Fibroblast of skin of scalp (primary cell): ENCODE results near the gene CST7.
"Not testable (repeated sequence)": the region's sequence is repeated elsewhere in the genome, so short reads cannot be mapped to it uniquely, and the experiment has no call there.

ENCODE experiments used
- DNase-seq: peaks from one replicate; pipeline ENCODE4 v3.0.0-alpha.2; 2013

CST7 gene

DNA sequence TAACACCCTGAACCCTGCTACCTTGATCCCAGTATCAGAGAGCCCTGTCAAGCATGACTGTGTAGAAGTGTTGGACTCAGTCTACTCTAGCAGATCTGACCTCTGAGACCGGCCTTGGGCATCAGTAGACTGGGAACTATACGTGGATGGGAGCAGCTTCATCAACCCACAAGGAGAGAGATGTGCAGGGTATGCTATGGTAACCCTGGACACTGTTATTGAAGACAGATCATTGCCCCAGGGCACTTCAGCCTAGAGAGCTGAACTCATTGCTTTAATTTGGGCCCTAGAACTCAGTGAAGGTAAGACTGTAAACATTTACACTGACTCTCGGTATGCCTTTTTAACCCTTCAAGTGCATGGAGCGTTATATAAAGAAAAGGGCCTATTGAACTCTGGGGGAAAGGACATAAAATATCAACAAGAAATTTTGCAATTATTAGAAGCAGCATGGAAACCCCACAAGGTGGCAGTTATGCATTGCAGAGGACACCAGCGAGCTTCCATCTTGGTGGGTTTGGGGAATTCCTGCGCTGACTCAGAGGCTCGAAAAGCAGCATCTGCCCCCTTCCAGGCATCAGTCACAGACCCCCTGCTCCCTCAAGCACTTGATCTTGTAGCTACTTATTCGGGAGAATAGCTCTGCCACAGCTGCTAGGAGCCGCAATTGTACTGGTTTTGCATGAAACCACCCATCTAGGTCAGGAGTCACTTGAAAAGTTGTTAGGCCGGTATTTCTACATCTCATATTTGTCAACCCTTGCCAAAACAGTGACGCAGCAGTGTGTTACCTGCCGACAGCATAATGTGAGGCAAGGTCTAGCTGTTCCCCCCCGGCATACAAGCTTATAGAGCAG lies 19.0 kb upstream of the CST7 start:
- DNase-seq = not testable (repeated sequence)

DNA sequence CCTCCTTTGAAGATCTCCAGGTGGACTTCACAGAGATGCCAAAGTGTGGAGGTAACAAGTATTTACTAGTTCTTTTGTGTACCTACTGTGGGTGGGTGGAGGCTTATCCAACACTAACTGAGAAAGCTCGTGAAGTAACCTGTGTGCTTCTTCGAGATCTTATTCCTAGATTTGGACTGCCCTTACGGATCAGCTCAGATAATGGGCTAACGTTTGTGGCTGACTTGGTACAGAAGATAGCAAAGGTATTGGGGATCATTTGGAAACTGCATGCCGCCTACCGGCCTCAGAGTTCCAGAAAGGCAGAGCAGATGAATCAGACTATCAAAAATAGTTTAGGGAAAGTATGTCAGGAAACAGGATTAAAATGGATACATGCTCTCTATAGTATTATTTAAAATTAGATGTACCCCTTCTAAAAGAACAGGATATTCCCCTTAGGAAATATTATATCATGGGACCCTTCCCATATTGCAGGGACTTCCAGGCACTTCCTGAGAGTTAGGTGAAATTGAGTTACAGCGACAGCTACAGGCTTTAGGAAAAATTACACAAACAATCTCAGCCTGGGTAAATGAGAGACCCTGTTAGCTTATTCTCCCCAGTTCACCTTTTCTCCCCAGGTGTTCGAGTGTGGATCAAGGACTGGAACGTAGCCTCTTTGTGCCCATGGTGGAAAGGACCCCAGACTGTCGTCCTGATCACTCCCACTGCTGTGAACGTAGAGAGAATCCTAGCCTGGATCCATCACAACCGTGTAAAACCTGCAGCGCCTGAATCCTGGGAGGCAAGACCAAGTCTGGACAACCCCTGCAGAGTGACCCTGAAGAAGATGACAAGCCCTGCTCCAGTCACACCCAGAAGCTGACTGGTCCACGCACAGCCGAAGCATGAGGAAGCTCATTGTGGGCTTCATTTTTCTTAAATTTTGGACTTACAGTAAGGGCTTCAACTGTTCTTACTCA lies 18.1 kb upstream of the CST7 start:
- DNase-seq = not testable (repeated sequence)

DNA sequence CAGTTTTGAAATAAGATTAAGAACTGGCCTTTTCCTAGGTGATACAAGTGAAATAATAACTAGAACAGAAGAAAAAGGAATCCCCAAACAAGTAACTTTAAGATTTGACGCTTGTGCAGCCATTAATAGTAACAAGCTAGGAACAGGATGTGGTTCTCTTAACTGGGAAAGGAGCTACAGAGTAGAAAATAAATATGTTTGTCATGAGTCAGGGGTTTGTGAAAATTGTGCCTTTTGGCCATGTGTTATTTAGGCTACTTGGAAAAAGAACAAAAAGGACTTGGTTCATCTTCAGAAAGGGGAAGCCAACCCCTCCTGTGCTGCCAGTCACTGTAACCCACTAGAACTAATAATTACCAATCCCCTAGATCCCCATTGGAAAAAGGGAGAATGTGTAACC lies 17.2 kb upstream of the CST7 start:
- not testable (repeated sequence) for DNase-seq

DNA sequence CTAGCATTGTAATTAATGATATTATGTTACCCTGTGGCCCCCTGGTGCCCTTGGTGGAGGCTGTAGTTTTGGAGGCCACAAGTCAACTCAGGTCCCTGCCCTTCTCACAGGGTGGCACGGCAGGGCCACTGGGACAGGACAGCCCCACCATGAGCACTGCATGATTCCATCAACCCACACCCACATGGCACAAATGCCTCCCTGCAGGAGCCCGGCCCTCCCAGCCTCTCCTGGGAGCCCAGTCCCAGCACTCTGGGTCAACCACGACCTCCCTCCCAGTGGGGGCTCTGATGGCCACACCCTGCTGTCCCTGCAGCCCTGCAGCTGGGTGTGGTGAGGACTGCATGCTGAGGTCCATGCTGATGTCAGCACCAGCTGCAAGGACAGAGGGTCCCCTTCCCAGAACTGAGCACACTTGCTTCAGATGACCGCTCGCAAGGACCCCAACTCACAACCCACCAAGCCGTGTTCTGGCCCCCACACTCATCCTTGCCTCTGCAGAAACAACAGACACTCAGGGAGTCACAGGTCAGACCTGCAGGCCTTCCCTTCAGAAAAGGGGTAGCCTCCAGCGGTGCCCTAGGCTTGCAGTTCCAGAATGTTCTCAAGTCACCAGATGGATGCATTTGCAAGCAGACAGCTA lies 15.7 kb upstream of the CST7 start:
- DNase-seq = no peak

DNA sequence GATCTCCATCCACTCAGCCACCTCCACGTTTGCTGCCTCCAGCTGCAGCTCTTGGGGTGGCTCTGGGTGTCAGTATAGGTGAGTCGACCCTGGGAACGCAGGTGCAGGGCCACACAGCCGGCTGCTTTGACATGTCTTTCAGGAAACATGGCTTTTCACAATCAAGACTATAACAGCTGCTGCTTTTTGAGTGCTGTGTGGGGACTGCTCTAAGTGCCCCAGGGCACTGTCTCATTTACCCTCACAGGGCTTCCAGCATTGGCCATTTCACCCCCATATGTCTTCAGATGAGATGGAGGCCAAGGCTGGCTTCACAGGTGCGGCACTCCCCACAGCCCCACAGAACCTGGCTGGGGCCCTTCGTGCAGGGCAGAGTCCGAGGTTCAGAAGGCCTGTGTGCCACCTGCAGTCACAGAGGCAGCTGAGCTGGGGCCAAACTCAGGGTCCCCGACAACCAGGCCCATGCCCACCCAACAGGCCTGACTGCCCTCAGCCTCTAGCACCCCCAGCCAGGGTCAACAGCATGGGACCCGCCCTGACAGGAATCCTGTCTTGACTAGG lies 14.9 kb upstream of the CST7 start:
- no peak for DNase-seq

DNA sequence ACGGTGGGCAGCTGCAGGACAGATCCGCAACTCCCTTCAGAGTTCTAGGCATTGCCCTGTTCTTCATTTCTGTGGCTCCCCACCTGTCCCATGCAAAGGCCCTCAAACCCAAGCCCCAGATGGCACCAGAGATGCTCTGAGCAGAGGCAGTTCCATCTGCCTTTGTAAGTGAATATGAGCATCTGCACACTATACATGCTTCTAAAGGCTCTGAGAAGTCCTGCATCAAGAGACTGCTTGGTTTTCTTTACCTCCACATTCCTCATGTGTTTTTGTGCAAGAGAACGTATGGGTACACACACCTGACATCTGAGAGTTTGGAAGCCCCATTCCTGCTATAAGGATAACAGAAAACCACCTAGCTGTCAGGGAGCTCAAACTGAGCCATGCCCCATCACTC lies 14.4 kb upstream of the CST7 start:
- DNase-seq = no peak

DNA sequence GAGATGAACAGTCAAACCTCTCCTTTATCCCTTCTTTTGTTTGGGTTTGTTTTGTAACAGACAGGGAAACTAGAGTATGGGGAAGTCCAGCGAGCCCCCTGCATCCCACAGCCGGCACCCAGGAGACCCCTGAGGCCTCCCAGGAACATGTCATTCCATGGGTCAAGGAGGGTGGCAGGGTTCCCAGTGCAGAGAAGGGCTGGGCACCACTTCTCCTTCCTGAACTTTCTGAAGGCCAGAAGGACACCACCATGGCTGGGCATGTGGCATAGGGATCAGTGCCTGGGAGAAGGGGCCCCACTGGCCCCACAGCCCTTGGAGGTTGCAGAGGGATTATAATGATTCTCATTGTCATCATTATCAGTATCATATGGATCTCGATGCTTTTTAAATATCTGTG lies 13.9 kb upstream of the CST7 start:
- DNase-seq = no peak

DNA sequence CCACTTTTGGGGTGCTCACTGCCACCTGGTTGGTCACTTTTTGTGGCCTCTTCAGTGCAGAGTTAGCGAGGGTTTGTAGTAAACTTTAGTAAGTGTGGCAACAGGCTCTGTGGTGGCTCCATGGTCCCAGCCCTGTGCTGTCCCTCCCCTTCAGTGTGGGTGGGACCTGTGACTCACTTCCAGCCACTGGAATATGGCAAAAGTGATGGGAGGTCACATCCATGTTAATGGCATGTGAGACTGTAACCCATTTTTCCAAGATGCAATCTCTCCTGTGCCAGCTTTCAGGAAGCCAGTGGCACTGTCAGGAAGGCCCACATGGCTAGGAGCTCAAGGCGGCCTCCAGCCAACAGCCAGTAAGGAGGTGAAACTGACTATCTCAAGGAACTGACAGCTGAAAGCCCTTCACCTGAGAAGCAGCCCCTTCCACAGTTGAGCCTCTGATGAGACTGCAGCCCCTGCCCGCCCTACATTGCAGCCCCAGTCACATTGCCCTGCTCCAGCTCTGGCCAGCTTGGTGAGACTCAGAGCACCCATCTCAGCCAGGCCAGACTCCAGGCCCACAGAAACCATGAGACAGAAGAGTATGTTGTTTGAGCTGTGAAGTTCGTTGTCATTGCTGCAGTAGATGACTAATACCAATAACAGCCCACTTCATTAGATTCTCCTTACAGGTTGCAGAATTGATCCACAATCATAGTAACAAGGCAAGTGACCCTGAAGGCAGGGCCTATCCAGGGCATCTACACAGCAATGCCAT lies 13.1 kb upstream of the CST7 start:
- no peak for DNase-seq

DNA sequence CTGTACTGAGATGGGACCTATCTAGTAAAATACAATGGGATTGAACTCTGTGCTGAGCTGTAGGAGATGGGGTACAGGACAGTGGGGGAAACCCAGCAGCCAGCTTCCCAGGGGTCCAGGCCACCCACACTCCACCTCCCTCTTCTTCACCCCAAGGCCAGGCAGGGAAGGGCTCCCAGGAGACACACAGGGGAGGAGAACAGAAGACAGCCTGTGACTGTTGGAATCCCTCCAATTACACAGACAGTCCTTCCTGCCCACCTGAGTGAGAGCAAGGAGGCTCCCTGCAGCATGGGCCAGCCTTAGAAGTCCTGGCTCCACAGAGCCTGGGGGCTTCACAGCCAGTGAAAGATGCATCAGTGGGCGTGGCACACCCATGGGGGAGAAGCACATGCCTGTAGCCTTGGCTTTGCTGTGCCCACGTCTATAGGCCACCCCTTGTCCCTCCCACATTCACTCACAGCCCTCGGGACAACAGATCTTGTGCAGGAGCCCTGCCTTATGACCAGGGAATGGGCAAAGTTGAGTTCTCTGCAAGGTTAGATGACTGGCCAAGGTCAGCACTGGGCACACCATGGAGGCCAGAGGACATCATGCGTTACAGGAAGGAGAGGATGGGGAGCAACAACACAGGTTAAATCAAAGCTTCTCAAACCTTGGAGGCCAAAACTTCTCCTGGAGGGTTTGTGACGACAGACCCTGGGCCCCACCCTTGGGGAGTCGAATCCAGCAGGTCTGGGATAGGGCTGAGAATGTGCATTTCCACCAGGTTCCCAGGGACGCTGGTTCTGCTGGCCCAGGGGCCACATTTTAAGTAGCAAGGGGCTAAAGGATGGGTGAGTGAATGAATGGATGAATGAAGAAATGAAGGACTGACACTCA lies 12.3 kb upstream of the CST7 start:
- DNase-seq = no peak

DNA sequence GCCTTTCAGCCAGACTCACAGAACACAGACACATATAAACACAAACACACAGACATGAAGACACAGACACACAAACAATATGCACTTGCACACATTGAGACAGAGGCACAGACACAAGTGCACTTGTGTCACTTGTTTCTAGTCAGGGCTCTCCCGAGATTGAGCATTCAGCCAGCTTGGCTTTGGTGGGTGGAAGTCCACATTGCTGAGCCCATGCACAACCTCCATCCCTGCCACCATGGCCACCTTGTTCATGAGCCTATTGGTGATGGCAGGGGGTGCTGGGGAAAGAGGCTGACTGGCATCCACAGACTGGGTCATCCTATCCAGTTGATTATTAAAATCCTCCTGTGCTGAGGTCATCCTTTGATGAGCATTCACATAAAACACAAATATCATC lies 11.5 kb upstream of the CST7 start:
- no peak for DNase-seq

DNA sequence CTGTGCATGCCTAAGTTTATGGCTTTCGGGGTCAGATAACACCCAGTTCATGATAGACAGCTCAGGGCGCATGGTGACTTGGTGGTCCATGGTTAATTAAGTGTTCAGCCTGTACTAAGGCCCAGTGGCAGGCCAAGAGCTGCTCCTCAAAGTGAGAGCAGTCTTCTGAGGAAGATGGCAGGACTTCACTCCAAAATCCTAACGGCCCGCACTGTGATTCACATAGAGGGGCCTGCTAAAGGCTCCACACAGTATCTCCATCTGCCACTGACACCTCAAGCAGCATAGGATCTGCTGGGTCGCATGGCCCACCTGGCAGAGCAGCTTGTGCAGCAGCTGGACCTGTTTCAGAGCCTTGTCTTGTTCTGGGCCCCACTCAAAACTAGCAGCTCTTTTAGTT lies 10.6 kb upstream of the CST7 start:
- no peak for DNase-seq

DNA sequence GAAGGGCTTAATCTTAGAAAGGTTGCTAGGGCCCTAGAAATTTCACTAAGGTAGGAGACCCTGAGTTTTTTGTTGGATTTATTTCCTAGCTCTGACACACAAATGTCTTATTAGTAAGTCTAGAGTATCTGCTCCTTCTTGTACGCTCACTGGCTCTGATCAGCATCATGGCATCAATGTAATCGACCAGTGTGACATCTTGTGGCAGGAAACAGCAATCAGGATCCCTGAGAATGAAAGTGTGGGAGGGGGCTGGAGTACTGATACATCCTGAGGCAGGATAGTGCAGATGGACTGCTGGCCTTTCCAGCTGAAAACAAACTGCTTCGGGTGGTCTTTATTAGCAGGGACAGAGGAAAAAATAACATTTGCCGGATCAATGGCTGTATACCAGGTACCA lies 10.0 kb upstream of the CST7 start:
- DNase-seq = no peak

DNA sequence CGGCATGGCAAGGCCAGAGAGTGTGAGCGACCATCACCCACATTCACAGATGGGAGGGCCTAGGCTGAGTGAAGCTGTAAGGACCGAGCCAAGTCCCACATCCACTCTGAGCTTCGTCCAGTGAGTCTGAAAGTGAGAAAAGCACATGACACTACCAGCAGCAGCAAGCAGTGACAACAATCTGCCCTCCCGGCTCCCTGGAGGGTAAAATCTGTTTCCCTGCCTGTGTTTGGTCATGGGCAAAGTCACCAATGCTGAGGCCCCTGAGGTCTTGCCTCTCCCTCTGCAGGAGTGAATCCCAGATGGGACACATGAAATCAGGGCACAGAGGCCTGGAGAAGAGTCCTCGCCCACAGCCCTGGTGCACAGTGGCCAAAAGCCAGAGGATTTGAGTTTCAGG lies 6.4 kb upstream of the CST7 start:
- DNase-seq = no peak

DNA sequence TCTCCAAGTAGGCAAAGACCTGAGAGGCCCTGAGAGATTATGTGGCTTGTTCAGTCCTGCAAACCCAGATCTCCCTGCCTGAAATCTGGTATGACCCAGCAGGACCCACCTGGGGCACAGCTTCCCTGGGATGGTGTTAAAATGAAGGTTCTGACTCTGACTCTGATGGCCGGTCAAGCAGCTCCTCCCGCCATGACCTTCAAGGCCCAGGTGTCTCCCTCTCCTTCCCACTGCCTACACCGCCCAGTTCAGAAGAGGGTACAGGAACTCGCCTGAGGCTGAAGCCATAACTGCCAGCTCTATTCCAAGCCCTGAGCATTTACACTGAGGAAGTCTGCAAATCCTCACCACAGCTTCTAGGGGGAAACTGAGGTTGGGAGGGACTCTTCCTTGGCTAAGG lies 5.9 kb upstream of the CST7 start:
- no peak for DNase-seq

DNA sequence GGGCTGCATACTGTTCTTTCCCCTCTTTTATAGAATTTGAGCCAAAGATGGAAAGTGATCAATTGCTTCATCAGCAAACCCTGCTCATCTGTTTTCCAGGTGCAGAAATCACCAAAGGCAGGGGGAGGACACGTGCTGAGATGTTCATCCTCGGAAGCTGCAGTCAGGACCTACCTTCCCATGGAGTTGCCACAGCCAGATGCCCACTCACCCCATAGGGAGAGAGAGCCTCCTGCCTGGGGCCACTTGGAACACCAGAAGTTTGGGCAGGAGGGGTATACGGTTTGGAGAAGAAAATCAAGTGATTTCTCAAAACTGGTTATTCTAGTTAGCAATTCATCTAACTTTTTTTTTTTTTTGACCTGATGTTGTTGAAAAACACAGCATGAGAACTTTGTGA lies 5.3 kb upstream of the CST7 start:
- no peak for DNase-seq

DNA sequence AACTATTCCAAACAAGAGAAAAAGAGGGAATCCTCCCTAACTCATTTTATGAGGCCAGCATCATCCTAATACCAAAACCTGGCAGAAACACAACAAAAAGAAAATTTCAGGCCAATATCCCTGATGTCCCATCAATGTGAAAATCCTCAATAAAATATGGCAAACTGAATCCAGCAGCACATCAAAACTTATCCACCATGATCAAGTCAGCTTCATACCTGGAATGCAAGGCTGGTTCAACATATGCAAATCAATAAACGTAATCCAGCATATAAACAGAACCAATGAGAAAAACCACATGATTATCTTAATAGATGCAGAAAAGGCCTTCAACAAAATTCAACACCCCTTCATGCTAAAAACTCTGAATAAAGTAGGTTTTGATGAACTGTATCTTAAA lies 2.7 kb upstream of the CST7 start:
- DNase-seq = not testable (repeated sequence)

DNA sequence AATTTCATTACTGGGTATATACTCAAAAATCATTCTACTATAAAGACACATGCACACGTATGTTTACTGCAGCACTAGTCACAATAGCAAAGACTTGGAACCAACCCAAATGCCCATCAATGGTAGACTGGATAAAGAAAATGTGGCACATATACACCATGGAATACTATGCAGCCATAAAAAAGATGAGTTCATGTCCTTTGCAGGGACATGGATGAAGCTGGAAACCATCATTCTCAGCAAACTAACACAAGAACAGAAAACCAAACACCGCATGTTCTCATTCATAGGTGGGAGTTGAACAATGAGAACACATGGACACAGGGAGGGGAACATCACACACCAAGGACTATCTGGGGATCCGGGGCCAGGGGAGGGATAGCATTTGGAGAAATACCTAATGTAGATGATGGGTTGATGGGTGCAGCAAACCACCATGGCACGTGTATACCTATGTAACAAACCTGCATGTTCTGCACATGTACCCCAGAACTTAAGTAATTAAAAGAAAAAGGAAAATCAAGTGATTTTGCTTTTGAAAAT lies 602 bp upstream of the CST7 start:
- not testable (repeated sequence) for DNase-seq

DNA sequence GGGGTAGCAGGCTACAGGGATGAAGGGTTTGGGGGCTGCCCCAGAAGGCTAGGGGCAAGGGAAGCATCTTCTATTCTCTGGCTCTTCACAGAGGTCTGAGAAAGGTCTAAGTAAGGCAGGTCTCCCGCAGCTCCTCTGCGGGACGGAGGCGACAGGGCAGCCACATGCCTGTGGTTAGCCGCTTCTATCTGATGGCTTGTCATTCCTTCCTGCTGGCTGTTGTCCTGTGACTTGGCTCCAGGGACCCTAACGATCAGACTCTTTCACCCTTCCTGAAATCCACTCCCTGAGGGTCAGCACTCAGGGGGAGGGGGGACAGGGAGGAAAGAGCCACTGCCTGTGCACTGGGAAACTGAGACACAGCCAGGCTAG lies 673 bp downstream of the CST7 start:
- no peak for DNase-seq

DNA sequence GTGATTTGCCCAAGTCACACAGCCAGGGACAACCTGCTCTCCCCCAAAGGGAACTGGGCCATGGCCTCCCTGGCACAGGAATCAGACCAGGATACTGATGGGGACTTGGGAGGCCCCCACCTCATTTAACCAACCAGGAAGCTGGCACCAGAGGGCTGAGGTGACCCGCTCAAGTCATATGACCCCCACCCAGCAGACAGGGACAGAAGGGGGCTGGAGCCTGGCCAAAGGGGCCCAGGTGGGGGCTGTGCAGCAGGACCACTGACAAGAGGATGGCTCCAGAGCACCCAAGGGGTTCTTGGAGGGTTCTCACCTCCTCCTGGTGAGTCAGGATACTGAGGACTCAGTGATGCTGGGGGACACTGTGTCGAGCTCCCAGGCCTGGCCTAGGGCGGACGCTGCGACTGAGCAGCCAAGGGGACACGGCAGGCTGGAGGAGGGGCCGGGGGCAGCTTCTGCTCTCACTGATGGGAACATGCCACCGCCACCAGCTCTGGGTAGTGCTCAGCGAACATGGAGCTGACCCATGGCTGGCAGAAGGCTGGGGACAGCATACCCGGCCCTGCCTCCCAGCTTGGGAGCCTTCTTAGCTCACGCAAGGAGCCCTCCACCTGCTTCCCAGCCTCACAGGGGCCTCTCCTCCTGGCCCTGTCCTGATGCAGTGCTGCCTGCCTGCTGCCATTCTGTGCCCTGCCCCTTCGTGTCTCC lies 1.2 kb downstream of the CST7 start:
- DNase-seq = no peak
